Activated gamma-delta T cell (primary cell): ENCODE data around the gene NPHP4.

Experiments used
- DNase-seq: peaks from one replicate; lab custom pipeline; 2025; lab: John Stamatoyannopoulos, UW

NPHP4 gene

DNA sequence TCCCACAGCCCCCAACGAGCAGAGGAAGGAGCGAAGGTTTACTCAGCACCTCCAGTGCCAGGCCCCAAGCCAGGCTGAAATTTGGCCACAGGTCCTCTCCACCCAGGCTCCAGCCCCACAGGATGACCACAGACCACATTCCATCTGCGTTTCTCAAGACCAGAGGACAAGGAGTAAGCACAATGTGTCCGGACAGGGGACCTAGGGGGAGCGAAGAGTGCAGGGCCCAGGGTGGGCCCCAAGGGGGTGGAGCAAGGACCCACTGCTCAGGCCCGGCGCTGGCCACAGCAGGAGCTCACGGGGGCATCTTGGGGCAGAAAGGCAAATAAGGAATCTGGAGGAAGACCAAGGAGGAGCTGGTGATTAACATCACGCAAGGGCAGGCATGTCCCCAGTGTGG is 100.5 kb downstream of the NPHP4 start:
- no peak for DNase-seq

- no peak for DNase-seq
These were observed 101.1 kb downstream of the NPHP4 start for GRCh38 chr1:5891137-5891536.

GRCh38 chr1:5890346-5891106 is 101.7 kb downstream of the NPHP4 start:
- DNase-seq, result no peak

GRCh38 chr1:5889901-5890300 is 102.3 kb downstream of the NPHP4 start:
- DNase-seq, result no peak

DNA sequence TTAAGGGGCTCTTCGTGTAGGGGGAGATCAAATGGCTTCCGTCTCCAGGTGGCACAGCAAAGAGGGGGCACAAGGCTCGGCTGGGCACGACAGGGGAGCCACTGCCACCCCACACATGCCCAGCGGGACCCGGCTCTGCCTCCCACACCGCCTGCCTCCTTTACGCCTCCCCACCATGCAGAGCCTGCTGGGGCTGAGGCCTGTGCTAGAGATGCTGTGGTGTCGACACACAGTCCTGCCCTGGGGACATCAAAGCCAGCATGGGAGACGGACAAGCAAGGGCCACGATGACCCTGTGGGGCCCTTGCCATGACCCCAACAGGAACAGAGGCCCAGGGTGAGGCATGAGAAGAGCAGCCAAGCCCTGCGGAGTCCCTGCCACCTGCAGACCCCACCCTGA is 102.8 kb downstream of the NPHP4 start:
- DNase-seq, result no peak

DNA sequence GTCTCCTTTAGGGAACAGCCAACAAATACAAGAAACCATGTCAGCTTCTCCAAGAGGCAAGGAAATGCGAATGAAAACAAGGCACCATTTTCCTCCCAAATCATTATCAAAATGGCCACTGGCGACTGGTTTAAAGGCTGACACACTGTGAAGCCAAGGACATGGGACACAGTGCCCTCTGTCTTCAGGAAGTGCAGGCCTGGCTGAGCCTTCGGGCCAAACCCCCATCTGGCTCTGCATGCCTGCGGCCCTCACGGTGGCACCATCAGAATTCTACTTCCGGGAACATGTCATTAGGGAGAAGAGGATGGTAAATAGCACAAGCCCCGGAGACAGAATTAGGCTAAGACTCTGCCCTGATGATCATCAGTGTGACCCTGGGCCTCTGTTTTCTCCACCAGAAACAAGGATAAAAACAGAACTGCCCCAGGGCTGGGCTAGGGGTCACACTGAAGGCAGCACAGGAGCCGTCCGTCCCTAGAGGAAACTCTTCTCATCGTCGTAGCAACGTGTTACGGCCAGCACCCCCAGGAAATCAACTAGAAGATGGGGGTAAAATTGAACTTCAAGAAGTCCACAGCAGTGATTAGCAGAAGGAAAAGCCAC is 103.5 kb downstream of the NPHP4 start:
- no peak for DNase-seq

DNA sequence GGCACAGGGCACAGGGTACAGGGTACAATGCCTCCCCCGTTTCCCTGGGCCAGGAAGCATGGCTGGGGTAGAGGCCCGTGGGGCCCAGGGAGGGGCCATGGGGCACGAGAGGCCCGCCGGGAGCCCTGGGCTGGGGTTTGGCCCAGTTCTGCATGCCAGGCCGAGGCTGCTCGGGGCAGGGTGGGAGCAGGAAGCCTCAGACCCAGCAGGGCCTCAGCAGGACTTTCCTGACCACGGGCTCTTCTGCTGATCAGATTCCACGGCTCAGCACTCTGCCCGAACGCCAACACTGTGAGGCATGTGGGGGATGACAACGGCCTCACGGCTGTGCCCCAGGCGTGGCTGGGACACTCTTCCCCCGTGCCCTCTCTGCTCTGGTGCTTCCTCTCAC is 104.3 kb downstream of the NPHP4 start:
- DNase-seq, result no peak

- DNase-seq, result no peak
These were observed 104.8 kb downstream of the NPHP4 start for GRCh38 chr1:5887349-5887970.

- DNase-seq, result no peak
These were observed 105.5 kb downstream of the NPHP4 start for GRCh38 chr1:5886541-5887348.

GRCh38 chr1:5886140-5886483 is 106.1 kb downstream of the NPHP4 start:
- DNase-seq, result no peak

GRCh38 chr1:5885471-5886139 is 106.6 kb downstream of the NPHP4 start:
- no peak for DNase-seq

- DNase-seq, result no peak
These were observed 108.1 kb downstream of the NPHP4 start for GRCh38 chr1:5884110-5884509.

DNA sequence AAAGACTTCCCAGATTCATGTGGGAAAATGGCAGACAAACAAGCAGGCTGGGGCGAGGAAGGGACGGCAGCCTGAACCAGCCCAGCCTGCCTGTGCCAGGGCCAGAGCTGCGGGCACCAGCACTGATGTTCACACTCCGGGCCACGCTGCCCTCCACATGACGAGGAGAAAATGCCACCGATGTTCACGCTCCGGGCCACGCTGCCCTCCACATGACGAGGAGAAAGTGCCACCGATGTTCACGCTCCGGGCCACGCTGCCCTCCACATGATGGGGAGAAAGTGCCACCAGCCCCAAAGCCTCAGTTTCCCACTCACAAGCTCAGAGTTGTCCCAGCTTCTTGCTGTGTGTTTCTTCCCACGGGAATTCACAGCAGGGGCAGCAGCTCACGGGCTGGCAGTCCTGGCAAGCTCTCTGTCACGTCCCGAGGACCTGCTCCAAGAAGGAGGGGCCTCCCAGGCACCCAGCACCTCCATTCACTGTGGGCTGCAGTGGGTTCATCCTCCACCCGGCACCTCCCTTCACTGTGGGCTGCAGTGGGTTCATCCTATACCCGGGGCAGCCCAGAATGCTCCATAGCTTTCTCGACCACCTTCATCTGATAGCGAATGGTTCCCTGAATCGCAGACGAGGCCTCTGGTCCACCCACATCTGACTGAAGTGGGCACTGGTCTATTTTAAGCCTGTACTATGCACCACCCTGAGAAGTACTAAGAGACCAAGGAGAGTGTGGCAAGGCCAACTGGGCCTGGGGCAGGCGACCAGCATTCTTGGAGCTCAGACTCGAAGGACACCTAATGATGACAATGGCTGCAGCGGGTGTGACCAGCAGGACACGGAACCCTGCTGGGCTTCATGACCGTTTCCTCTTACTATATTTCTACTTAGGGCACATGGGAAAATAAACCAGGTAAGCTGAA is 108.8 kb downstream of the NPHP4 start:
- no peak for DNase-seq

DNA sequence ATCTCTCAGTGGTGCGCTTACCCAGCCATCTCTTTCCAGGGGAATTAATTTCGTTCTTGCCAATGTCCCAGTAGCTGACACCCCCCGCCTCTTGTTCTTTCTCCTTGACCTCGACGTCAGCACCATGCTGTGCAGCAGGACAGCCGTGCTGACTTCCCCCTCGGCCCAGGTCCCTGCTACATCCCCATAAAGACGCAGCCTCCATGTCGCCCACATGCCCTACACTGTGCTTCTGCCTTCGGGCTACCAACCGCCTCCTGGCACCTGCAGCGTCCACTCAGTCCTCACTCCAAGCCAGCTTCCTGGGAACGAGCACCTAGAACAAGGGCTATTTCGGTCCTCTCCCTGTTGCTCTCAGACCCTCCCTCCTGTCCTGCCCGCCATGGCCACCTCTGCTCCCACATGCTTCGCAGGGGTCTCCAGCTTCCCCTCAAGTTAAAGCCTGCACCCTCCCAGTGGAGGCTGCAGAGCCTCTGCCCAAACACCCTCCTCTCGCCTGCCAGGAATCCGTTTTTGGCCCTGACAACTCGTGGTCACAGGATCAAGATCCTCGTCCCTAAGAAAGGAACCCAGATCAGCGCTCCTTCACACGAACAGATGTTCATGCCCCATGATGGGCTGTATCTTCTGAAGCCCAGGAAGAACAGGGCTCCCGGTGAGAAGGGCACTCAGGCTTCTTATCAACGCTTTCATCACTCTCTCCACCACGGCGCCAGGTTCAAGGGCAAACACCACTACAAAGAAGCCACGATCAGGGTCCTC is 109.7 kb downstream of the NPHP4 start:
- no peak for DNase-seq

- no peak for DNase-seq
These were observed 110.6 kb downstream of the NPHP4 start for GRCh38 chr1:5881526-5882222.

DNA sequence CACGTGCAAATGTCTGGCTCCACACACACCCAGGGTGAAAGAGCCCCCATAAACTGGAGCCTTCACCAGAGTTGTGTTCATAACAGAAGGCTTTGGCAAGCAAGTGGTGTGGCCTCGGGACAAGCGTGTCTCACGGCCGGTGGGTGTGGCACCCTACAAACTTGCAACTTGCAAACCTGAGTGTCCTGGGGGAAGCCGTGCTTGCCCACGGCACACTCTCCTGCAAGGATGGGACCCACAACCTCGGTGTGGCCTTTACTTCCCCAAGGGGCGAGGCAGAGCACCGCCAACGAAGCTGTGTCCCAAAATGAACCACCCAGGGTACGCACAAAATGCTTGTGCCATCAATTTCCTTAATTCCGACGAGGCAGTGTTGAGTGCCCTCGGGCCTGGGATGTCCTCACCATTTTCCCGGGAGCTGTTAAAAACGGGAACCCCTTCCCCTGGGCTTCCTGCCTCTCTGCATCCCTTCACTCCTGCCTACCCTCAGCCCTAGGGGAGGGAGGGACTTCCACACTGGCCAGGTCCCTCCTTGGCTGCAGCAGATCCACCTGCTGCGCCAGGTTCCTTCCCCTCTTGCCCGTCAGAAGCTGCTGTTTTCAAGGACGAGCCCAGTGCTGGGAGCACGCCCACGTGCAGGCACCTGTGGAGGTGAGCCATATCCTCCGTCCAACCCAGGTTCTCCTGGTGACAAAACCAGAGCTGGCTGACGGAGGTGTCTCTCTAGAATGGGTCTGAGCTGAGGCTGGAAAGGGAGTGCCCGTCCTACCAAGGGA is 111.4 kb downstream of the NPHP4 start:
- DNase-seq, result no peak

GRCh38 chr1:5879421-5879820 is 112.8 kb downstream of the NPHP4 start:
- no peak for DNase-seq

- no peak for DNase-seq
These were observed 113.3 kb downstream of the NPHP4 start for GRCh38 chr1:5878971-5879370.
